BLaER1 (cell line): ENCODE results near the gene BMPR1A.
"Not testable (repeated sequence)": the region's sequence is repeated elsewhere in the genome, so short reads cannot be mapped to it uniquely, and the experiment has no call there.

Experiments used
- H3K27ac ChIP-seq: shearing (Covaris generic); formaldehyde crosslinking; 2 replicates; pipeline ENCODE4 v1.8.1; 2022
- H3K27me3 ChIP-seq: shearing (Covaris generic); formaldehyde crosslinking; 2 replicates; pipeline ENCODE4 v1.8.1; 2022
- H3K36me3 ChIP-seq: shearing (Covaris generic); formaldehyde crosslinking; 2 replicates; pipeline ENCODE4 v1.8.1; 2022
- H3K4me1 ChIP-seq: shearing (Covaris generic); formaldehyde crosslinking; 2 replicates; pipeline ENCODE4 v1.8.1; 2022
- H3K4me2 ChIP-seq: shearing (Covaris generic); formaldehyde crosslinking; 2 replicates; pipeline ENCODE4 v1.8.1; 2022
- H3K4me3 ChIP-seq: shearing (Covaris generic); formaldehyde crosslinking; 2 replicates; pipeline ENCODE4 v1.8.1; 2022
- H3K9ac ChIP-seq: shearing (Covaris generic); formaldehyde crosslinking; 2 replicates; pipeline ENCODE4 v1.8.1; 2022
- H3K9me3 ChIP-seq: shearing (Covaris generic); formaldehyde crosslinking; 2 replicates; pipeline ENCODE4 v1.8.1; 2022
- H4K20me1 ChIP-seq: shearing (Covaris generic); formaldehyde crosslinking; 2 replicates; pipeline ENCODE4 v1.8.1; 2022
- Cebpa-rat ChIP-seq: shearing (Covaris generic); IDR thresholded peaks from 2 replicates; pipeline ENCODE4 v1.8.1; 2022

The BMPR1A gene

GRCh38 chr10:86830043-86830591 lies 73.7 kb downstream of the BMPR1A start:
- Histone ChIP-seq H3K4me2 (no peak overlapping the region), H3K4me1 (no peaks in the 10 kb centered on the region), H4K20me1 (no peaks in the 10 kb centered on the region), H3K27me3 (no peaks in the 10 kb centered on the region), H3K4me3 (no peak overlapping the region), H3K9me3 (no peaks in the 10 kb centered on the region), H3K9ac (no peak overlapping the region), H3K27ac (no peak overlapping the region), H3K36me3 (no peaks in the 10 kb centered on the region)
- TF ChIP-seq Cebpa-rat = no peak

DNA sequence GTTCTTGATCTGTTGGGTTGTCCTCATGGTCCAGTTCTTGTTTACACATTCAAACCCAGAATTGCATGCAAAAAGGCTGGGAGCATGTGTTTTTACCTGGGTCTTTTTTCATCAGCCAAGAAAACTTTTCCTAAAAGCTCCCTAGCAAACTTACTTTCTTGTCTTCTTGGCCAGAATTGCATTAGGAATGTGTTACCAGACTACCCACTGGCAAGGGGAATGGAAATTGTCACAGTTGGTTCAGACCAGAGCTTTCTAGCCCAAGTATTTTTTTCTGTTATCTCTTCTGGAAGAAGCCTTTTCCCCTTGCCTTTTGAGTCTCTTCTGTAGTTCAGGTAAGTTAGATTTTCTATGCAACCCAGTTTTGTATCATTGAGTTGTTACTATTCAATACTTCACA lies 77.5 kb downstream of the BMPR1A start:
- TF ChIP-seq Cebpa-rat = no peak
- H3K4me1 ChIP-seq = no peaks in the 10 kb centered on the region

GRCh38 chr10:86836044-86836443 lies 79.6 kb downstream of the BMPR1A start:
- H3K4me2 ChIP-seq = no peak overlapping the region
- no peak overlapping the region for H3K27ac ChIP-seq
- H3K9ac ChIP-seq = no peak overlapping the region
- no peak overlapping the region for H3K4me3 ChIP-seq
- no peaks in the 10 kb centered on the region for H3K4me1 ChIP-seq
- no peaks in the 10 kb centered on the region for H3K9me3 ChIP-seq
- H3K27me3 ChIP-seq = no peaks in the 10 kb centered on the region
- no peak for TF ChIP-seq Cebpa-rat
- H3K36me3 ChIP-seq = no peaks in the 10 kb centered on the region
- H4K20me1 ChIP-seq = no peaks in the 10 kb centered on the region

More for the DNA sequence above, 77.5 kb downstream of the BMPR1A start:
- Histone ChIP-seq H3K27ac (no peak overlapping the region), H3K4me2 (no peak overlapping the region), H3K9ac (no peak overlapping the region), H3K9me3 (no peaks in the 10 kb centered on the region), H3K4me3 (no peak overlapping the region), H3K27me3 (no peaks in the 10 kb centered on the region), H4K20me1 (no peaks in the 10 kb centered on the region), H3K36me3 (no peaks in the 10 kb centered on the region)

GRCh38 chr10:86837663-86838062 lies 81.2 kb downstream of the BMPR1A start:
- H3K36me3 ChIP-seq = no peaks in the 10 kb centered on the region

DNA sequence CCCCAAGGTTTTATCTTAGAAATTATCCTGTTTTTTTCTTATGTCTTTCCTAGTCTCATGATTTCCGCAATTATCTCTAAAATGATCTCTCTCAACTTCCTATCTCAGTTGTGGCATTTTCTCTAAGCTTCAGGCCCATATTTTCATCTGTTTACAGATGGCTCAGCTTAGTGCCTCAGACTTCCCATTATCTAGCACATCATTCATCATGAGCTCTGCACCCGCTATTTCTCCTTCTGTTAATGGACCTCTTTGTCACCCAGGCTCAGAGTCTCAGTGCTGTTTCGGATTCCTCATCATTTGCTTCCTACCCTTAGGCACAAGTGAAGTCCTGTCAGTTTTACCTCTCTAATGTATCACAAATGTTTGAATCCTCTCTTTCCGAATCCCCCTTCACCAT lies 84.1 kb downstream of the BMPR1A start:
- H3K9ac ChIP-seq = no peak overlapping the region
- H3K4me2 ChIP-seq = no peak overlapping the region
- H3K27me3 ChIP-seq = no peaks in the 10 kb centered on the region
- H3K36me3 ChIP-seq = no peaks in the 10 kb centered on the region
- H3K4me1 ChIP-seq = no peaks in the 10 kb centered on the region
- H3K27ac ChIP-seq = no peak overlapping the region
- no peak for TF ChIP-seq Cebpa-rat
- H4K20me1 ChIP-seq = no peaks in the 10 kb centered on the region
- no peak overlapping the region for H3K4me3 ChIP-seq
- no peaks in the 10 kb centered on the region for H3K9me3 ChIP-seq

More at GRCh38 chr10:86837663-86838062, 81.2 kb downstream of the BMPR1A start:
- H3K9ac ChIP-seq = no peak overlapping the region
- no peak overlapping the region for H3K4me2 ChIP-seq
- H3K27me3 ChIP-seq = no peaks in the 10 kb centered on the region
- no peaks in the 10 kb centered on the region for H4K20me1 ChIP-seq
- no peak for TF ChIP-seq Cebpa-rat
- no peak overlapping the region for H3K27ac ChIP-seq
- no peaks in the 10 kb centered on the region for H3K9me3 ChIP-seq
- no peaks in the 10 kb centered on the region for H3K4me1 ChIP-seq
- H3K4me3 ChIP-seq = no peak overlapping the region

DNA sequence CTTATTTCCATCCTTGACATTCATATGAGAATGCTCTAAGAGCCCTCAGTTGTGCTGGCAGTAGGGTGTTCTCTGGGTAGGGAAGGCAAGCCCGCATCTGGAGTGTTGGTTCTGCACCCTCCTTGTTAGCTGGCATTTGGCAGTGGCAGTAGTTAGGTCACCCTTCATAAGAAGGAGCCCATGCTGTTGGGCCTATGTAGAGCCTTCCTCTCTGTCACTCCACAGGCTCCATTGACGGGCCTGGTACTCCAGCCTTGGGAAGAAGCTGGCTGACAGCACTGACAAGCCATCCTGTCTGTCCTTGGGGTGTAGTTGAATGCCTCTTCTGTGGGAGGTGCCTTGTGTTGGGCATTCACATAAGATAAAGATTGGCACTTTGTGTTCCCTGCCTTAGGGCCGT lies 89.7 kb downstream of the BMPR1A start:
- Histone ChIP-seq H3K4me1 (no peaks in the 10 kb centered on the region), H3K27me3 (no peaks in the 10 kb centered on the region), H3K4me3 (no peak overlapping the region), H3K27ac (no peak overlapping the region), H3K4me2 (no peak overlapping the region), H3K9me3 (no peaks in the 10 kb centered on the region), H4K20me1 (no peaks in the 10 kb centered on the region), H3K36me3 (no peaks in the 10 kb centered on the region), H3K9ac (no peak overlapping the region)
- TF ChIP-seq Cebpa-rat = no peak

- TF ChIP-seq Cebpa-rat = no peak
Measured at GRCh38 chr10:86848747-86849146, 92.3 kb downstream of the BMPR1A start.

GRCh38 chr10:86849181-86849894 lies 92.9 kb downstream of the BMPR1A start:
- Histone ChIP-seq H3K27ac (no peak overlapping the region), H3K4me2 (no peak overlapping the region), H3K4me1 (no peaks in the 10 kb centered on the region), H3K9ac (no peak overlapping the region), H4K20me1 (no peaks in the 10 kb centered on the region), H3K36me3 (no peaks in the 10 kb centered on the region), H3K4me3 (no peak overlapping the region), H3K27me3 (no peaks in the 10 kb centered on the region), H3K9me3 (peaks cover 10% of the 10 kb centered on the region)
- TF ChIP-seq Cebpa-rat = no peak

More at GRCh38 chr10:86848747-86849146, 92.3 kb downstream of the BMPR1A start:
- Histone ChIP-seq H3K4me2 (no peak overlapping the region), H3K9ac (no peak overlapping the region), H3K27me3 (no peaks in the 10 kb centered on the region), H4K20me1 (no peaks in the 10 kb centered on the region), H3K36me3 (no peaks in the 10 kb centered on the region), H3K9me3 (peaks cover 6% of the 10 kb centered on the region), H3K27ac (no peak overlapping the region), H3K4me3 (no peak overlapping the region), H3K4me1 (no peaks in the 10 kb centered on the region)

DNA sequence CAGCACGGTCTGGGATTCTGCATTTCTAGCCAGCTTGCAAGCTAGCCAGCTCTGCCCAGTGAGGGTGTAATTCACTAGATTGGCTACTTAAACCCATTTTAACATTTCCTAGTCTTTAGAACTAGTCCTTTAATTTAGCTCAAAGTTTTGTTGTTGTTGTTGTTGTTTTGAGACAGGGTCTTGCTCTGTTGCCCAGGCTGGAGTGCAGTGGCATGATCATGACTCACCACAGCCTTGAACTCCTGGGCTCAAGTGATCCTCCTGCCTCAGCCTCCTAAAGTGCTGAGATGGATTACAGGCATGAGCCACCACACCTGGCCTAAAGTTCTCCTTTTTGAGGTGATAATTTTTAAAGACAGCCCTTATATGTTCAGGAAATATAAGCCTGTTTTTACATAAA lies 94.1 kb downstream of the BMPR1A start:
- Histone ChIP-seq H3K27me3 (no peaks in the 10 kb centered on the region), H3K36me3 (no peaks in the 10 kb centered on the region), H4K20me1 (no peaks in the 10 kb centered on the region), H3K4me2 (no peak overlapping the region), H3K9me3 (peaks cover 10% of the 10 kb centered on the region), H3K9ac (no peak overlapping the region), H3K4me3 (no peak overlapping the region), H3K4me1 (no peaks in the 10 kb centered on the region), H3K27ac (no peak overlapping the region)
- no peak for TF ChIP-seq Cebpa-rat

DNA sequence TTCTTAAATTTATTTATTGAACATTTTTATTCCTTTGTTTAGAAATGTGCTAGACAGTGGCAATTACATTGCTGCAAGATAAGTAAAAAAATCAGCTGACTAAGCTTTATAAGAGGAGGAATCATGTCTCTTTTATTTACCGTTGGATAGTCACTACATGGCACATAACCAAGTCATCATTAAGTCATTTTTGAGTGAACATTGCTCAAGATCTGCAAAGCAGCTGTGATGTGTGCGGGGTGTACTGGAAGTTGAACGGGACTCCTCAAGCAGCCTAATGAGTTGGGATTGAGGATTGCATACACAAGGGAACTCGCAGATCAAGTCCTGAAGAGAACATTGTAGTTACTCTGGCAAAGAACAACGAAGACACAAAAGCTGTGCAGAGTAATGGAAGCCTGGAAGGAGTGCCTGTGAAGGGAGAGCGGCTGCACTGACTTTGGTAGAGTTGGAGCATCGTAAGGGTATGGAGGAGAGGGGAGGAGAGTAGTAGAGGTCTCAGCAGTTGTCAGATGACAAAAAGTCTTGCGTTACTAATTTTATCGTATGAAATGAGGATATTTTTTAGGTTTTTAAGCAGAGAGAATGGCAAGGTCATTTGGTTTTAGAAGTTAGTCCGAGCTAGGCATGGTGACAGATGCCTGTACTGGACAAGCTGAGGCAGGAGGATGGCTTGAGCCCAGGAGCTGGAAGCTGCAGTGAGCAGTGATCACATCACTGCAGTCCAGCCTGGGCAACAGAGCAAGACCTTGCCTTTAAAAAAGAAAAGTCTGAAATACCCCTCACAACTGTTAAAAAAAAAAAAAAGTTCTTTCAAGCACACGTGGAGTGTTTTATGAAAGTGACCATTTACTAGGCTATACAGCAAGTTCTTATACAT lies 95.1 kb downstream of the BMPR1A start:
- Histone ChIP-seq H3K4me1 (no peaks in the 10 kb centered on the region), H4K20me1 (no peaks in the 10 kb centered on the region), H3K9me3 (peaks cover 10% of the 10 kb centered on the region), H3K27me3 (no peaks in the 10 kb centered on the region), H3K9ac (no peak overlapping the region), H3K27ac (no peak overlapping the region), H3K4me3 (no peak overlapping the region), H3K4me2 (no peak overlapping the region), H3K36me3 (no peaks in the 10 kb centered on the region)
- no peak for TF ChIP-seq Cebpa-rat

DNA sequence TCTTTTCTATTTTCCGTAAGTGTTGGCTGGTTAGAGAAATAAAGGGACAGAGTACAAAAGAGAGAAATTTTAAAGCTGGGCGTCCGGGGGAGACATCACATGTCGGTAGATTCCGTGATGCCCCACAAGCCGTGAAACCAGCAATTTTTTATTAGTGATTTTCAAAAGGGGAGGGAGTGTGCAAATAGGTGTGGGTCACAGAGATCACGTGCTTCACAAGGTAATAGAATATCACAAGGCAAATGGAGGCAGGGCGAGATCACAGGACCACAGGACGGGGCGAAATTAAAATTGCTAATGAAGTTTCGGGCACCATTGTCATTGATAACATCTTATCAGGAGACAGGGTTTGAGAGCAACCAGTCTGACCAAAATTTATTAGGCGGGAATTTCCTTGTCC lies 97.2 kb downstream of the BMPR1A start:
- not testable (repeated sequence) for H3K4me1 ChIP-seq, H3K9ac ChIP-seq, H3K4me3 ChIP-seq, H4K20me1 ChIP-seq, H3K27ac ChIP-seq, H3K36me3 ChIP-seq, H3K4me2 ChIP-seq, H3K27me3 ChIP-seq
- H3K9me3 ChIP-seq = peaks cover 10% of the 10 kb centered on the region
